Islet of Langerhans (tissue), 1 donor: ENCODE measurements around the gene GLP1R.

Source experiments
- FAIRE-seq: peaks from one replicate; lab custom pipeline; 2011; peaks lifted over from hg19 to GRCh38; lab: Jason Lieb, UNC

GLP1R gene

DNA sequence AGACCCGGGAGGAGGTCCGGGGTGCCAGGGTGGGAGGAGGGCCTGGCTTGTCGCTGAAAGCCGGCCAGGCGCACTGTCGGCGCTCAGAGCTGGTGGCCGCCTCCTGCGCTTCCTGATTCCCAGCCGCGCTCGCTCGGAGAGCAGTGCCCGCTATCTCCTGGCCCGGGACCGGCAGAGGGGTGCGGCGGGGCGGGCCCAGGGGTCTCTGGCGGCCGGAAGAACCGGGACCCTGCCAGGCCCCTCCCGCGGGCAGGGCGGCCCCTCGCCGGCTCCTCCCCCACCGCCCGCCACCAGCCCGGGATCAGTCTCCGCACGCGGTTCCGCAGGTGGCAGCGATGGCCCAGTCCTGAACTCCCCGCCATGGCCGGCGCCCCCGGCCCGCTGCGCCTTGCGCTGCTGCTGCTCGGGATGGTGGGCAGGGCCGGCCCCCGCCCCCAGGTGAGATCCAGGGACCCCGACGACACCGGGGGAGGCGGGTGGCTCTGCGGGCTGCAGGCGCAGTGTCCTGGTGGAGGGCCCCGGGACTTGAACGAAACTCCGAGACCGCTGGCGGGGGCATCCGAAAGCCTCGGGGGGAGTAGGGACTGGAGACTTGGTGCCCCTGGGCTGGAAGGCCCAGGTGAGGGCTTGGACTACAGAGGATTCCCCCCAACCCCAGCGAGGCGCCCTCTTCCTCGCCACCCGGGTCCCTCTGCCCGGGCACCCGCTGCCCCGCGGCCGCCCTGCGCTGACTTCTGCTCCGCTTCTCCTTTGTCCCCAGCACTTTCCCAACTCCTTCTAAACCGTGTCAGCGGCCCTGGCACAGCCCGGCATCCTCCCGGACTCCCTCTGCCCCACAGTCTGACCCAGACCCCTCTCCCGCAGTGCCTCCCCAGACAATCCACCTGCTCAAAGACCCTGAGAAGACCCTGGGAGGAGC is at the start of gene GLP1R:
GLP1R (plus strand) TSS at position 301 of the 919 bp plus-strand sequence; CDS start at position 361, 60 bp downstream.
- FAIRE-seq = no peak

DNA sequence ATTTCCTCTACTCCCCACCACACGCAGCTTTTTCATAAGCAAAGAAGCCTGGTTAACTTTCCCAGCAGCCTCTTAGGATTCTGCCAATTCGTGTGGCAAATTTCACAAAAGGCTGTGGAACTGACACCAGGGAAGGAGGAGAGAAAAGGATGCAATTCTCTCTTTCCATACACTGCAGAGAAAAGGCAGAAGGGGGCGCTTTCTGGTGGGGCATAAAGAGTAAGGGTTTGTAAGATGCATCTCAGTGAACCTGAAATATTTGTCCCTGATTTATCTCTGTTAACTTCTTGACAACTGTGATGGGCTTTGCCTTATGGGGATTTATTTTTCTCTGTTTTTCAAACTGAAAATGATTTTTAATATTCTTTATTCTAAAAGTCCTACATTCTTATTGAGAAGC is 45.5 kb upstream of the GLP1R start:
- FAIRE-seq = no peak

DNA sequence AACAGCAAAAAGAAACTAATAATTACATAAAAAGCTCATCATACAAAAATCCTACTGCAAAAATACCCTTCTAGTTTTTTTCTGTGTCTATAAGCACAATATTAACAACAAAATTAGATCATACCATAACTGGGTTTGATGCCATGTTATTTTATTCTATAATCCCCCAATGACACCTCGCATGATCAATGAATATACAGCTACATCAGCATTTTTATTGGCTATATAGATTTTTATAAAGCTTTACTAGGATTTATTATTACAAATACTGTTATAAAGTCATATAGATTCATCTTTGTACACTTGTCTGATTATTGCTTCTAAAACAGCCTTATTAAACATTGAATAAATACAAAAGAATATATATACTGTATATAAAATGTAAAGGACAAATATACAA is 45.1 kb upstream of the GLP1R start:
- FAIRE-seq = no peak

DNA sequence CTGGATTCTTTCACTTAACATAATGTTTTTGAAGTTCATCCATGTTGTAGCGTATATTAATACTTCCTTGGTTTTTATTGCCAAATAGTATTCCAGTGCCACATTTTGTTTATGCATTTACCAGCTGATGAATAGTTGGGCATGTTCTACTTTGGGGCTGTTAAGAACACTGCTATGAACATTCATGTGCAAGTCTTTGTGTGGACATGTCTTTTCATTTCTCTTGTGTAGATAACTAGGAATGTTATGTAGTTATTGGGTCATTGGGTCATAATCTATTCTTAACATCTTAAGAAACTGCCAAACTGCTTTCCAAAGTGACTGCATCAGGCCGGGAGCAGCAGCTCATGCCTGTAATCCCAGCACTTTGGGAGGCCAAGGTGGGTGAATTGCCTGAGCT is 43.8 kb upstream of the GLP1R start:
- FAIRE-seq = no peak

DNA sequence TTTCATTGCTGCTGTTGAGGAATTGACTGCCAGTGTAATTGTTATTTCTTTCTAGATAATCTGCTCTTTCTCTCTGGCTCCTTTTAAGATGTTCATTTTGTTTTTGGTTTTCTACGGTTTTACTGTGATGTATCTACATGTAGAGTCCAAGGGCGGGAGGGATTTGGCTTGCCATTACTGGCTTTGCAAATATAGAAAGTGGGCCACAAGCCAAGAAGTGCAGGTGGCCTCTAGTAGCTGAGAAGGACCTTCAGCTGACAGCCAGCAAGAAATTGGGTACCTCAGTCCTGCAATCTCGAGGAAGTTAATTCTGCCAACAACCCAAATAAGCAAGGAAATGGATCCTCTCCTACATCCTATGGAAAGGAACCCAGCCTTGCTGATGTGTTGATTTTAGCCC is 42.8 kb upstream of the GLP1R start:
- no peak for FAIRE-seq

DNA sequence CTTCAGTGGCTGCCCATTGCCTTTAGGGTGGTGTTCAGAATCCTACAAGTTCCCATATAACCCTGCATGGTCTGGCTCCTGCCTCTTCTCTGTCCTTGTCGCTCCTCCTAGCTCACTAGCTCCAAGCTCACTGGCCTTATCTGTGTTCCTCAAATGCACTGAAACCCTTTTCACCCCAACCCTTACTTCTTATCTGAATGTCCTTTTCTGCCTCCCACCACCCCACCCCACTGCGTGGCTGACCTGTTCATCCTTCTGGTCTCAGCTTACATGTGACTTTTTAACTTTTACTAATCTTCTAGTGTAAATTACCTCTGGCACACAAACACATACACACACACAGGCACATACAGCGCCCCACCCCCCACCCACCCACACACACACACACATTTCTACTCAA is 41.0 kb upstream of the GLP1R start:
- no peak for FAIRE-seq

DNA sequence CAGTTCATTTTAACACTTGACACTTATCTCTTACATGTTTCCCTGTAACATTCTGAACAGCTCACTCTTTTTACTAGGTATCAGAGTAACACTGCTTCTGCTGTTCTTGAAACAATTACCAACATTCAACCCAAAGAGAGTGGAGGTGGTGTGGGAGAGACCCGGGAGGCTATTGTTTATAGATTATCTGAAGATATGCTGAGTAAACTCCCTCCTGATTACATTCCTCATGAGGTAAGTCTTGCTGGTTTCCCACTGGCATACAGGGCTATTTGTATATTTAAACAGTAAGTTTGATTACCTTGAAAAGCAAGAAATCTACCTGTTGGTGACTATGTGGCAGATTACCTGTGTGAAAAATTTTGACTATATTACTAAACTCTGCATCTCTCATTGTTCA is 39.8 kb upstream of the GLP1R start:
- FAIRE-seq = no peak

DNA sequence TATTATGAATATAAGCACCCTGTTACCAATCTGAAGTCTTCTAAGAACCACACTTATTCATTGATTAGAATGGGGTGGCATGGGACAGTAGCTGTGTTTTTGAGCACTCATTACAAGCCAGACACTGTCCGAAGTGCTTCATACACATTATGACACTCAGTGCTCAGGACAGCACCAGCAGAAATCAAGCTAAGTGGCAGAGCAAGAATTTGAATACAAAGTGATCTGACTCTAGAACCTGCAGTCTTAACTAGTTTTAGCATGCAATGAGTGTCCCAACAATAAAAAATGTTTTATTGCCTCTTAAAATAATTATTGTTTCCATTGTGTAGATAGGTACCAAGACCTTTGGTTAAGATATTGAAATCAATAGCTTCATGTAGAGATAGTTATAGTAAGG is 39.1 kb upstream of the GLP1R start:
- FAIRE-seq = no peak

DNA sequence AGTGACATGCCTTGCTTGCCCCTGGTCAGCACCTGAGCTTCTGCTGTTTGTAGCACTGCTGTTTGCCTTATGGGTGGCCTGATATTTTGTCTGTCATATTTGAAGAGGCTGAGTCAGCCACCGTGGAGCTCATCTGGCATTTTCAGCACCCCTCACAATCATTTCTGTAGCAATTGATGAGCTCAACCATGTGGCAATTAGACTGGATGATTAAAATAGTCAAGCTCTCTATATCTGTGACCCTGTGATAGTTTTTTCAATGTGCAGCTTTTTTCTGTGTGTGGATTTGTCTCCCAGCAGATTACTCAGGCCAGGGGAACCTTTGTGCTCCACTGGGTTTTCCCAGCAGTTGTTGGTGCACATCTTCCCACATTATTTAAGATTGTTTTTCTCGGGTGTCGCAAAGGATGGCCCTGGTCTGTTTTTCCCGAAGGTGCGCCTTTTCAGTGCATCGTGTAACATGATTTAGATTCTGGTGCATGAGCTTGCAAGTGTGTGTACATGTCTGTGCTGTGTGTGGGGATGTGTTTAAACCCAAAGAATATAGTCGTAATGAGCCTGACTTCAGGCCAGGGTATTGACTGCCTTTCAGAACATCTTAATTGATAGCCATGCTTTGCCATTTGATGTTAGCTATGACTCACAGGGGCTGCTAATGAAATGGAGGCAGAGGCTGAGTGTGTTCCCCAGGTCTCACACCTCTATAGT is 31.6 kb upstream of the GLP1R start:
- FAIRE-seq = no peak

DNA sequence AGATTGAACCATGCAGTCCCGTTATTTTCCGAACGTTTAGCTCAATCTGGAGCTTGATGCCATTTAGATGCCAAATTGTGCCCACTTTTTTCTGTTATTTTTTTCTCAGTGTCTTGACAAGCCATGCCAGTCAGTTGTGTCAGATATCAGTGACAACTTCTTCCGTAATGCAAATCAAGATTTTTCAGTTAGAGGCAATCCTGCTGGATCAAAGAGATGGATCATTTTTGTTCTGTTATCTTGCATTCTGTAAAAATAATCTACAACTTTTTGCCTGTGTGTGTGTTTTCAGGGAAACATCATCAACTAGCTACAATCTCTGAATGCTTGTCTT is 31.1 kb upstream of the GLP1R start:
- no peak for FAIRE-seq

DNA sequence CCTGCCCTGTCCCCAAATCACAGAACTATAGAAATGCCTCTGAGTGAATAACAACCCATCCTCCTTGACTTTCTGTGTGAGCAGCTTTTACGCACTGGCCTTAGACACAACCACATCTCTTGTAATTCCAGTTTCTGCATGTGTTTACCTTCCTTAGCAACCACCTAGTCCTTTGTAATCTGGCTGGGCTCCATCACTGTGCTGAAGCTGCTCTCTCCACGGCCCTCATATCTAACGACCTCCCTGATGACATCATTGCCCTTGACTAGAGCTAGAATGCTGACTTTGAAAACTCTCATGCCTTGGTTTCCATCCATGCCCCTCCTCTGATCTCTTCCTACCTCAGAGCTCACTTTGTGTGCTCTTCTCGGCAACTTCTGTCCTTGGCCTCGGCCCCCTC is 30.5 kb upstream of the GLP1R start:
- FAIRE-seq = no peak

DNA sequence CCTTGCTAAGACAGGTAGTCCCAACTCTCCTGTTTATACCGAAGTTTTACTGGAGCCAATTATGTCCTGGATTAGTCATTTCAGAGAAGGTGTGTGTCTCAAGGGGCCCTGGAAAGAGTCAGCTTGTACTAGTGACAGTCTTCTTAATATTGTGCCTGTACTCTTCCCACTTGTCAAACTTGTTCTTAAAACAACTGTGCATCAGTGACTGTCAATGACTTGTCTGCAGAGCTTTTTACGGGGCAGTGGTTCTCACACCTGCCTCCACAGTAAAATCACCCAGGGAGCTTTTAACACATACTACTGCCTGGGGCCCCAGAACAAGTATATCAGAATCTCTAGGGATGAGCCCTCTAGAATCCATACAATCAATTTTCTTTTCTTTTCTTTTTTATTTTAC is 28.4 kb upstream of the GLP1R start:
- no peak for FAIRE-seq

DNA sequence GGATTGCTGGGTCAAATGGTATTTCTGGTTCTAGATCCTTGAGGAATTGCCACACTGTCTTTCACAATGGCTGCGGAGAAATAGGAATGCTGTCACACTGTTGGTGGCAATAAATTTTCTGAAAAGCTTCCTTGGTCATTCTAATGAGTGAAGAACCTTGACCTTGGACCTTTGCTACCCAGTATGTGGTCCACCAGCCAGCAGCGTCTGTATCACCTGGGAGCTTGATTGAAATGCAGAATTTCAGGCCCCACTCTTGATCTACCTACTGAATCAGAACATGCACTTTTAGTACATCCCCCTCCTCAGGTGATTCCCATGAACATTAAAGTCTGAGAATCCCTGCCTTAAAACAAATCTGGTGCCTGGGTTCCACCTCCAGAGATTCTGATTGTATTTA is 27.5 kb upstream of the GLP1R start:
- no peak for FAIRE-seq

DNA sequence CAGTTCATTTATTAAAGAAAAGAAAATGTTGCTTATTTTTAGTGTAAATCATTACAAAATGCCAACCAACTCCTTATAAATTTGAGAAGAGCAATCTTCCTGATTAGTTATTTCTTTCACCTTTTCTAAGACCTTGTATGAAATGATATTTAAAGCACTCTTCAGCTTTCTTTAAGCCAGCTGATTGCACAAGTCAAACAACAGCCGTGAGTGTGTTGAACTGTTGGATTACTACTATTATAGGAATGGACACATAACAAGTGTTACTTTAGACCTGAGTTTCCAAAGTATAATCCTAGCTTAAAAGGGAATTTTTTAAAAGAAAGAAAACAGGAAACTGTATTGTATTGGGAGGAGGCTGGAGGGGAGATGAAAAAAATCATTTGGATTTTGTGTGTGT is 26.8 kb upstream of the GLP1R start:
- no peak for FAIRE-seq

DNA sequence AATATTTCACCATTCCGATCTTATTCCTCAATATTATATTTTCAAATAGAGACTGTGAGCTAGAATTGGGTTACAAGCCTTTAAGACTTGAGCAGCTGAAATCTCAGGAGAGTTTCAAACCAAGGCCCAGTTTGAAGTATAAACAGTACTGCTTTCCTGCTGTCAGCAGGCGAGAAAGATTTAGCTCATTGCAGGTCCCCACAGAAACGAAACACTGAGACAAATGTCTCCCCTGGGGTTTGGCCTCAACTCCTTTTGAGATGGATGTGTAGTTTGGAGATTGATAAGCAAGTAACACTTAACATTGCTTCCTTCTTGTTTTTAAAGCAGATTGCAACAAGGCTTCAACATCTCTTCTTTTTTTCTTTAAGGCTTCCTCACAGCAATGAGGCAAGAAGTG is 22.4 kb upstream of the GLP1R start:
- no peak for FAIRE-seq

DNA sequence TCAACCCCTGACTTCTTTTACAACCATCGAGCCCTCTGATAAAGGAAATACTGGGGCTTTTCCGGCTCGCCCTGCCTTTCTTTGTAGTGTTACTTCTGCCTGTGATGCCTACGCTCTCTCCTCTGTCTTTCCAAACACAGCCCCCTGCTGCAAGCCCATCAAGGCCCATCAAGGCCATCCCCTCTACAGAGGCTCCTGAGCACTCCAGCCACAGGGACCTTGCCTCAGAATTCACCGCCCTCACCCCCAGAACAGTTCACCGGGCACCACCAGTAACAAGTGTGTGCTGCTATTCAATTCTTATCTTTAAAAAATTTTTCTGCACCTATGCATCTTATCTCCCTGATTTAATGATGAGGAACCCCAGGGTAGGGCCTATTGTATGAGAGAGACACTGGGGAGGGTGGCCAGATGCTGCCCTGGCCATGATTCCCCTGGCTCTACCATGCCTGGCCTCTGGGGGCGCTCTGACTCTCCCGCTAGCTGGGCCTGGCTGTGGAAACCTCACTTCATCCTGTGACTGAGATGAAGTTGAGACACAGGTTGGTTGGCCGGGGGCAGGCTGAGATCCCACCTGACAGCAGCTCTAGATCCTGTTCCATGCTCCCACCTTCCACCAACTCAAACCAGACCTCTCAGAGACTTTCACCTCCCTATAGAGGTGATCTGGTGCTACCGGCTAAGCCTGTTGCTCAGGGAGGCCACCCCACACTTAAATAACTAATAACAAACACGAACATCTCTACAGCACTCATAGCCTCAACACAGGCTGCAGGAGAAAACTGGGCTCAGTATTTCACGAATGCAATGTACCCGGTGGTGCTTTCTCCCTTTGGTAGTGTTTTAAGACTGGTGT is 19.2 kb upstream of the GLP1R start:
- FAIRE-seq = no peak

DNA sequence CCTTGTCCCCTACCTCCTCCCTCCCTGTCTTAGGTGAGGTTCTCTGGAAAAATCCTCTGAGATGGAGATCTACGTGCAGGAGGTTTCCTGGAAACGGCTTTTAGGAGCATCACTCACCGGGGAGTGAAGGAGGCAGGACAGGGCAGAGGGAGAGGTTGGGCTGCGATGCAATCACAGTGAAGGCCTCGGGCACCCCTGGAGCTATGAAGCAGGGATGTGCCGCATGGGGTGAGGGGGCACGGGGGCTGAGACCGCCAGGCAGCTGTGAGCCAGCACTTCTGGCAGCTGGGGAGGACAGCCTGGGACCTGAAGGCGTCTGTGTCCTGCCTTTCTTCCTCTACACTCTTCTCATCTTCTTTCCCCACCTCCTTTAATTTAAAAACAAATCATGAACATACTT is 12.9 kb upstream of the GLP1R start:
- FAIRE-seq = no peak

DNA sequence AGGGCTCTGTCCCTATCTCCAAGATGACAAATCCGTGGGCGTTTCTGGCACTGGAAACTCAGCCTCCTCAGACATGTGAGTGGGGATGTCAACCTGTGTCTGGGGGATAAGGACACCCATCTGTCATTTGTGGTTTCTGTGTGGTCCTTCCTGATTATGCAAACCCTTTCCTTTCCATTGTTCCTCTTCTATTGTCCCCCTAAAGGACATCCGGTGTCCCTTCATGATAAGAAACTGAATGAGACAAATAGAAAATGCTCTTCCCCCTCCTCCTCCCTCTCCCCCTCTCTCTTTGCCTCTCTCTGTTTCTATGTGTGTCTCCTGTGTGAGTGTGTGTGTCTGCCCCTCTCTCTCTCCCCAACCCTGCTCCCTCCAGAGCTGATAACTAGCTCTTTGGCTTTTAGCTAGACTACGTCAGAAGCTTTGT is 11.5 kb upstream of the GLP1R start:
- FAIRE-seq = no peak

DNA sequence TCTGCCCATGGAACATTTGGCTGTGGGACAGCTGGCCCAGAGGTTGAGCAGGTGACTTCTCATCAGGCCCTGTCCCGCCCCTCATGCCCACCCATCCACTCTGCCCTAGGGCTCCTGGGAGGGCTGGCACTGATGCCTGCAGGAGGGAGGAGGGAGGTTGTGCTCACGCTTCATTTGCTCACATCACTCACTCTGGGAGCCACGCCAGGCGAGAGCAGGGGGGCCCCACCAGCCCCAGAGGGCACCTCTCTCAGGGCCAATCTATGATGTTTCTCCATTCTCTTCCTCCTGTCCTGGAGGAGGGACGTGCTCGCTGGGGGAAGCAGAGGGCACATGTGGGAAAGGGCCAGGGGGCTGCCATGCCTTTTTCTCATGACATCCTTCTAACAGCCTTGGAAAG is 10.9 kb upstream of the GLP1R start:
- FAIRE-seq = no peak

DNA sequence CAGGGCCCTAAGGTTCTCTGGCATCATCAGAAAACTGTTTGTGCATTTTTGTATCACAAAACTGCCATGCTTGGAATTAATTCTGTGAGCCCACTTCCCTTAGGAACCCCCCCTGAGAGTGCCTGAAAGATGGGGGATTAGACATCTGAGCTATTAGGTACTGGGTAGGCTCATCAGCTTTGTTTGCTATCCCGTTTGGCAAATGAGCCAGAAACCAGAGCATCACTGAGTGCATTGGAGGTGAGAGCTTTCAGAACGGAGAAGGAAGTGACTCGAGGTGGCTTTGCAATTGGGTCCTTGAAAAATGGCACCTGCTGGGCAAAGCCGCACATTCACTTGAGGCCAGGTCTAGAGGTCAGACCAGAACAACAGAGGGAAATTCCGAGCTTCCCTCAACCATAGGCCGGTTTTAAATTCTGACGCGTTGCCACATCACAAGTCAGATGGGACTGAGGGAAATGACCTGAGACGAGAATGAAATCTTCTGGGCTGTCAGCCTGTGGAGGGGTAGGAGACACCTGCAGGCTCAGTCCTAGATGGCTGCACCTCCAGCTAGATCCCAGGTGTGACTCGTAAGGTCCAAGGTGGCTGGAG is 8.4 kb upstream of the GLP1R start:
- no peak for FAIRE-seq

DNA sequence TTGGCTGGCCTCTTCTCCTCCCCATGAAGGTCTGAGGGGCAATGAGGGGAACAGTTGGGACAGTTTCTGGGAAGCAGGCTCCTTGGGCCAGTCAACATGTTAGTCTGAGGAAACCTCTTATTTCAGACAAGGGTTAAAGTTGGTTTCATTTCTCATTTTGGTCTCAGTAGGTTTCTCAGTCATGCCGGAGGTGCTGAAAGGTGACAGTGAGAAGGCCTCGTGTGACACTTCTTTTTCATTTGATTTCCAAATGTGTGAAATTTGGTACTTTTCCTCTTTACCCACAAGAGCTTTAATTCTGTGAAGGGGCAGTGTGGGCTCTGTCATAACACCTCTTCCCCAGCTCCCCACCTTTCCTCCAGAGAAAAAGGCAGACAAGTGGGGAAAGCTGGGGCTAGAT is 7.5 kb upstream of the GLP1R start:
- FAIRE-seq = no peak

DNA sequence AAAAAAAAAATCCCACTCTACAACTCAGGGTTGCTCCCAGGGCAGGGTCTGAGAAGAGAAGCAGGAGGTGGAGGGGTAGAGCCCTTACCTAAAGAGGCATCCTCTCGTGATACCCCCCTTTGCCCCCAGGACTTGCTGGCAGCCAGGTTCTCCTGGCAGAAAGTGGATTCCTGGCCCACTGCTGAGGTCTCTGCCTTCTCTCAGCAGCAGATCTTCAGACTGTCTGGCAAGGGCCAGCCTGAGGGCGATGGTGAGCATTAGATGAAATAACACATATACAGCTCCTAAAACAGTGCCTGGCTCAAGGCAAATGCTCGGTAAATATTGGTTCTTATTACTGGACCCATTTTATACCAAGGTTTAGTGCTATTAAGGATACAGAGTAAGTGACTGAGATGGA is 4.8 kb upstream of the GLP1R start:
- no peak for FAIRE-seq

DNA sequence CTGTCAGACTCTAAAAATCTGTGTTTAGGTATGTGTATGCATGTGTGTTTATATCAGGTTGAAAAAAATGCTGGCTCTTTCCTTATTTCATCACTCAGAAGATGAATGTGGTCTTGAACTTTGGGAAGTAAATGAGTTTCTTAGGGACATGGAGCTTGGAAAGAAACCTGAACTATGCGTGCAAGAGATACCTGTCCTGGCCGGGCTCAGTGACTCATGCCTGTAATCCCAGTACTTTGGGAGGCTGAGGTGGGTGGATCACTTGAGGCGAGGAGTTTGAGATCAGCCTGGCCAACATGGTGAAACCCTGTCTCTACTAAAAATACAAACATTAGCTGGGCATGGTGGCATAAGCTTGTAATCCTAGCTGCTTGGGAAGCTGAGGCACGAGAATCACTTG is 4.4 kb upstream of the GLP1R start:
- no peak for FAIRE-seq
